Panc1 (cell line): Measurements from ENCODE around the gene COL6A3. TPM values are rescaled to one million over a fixed set of nuclear protein-coding genes. Genes with fewer than 3 reads are reported as not detected.

Experiments used
- ATAC-seq: fragments of 200-7000 bp; cut with Tn5 transposase; 2 replicates; pipeline ENCODE4 v1.9.1; 2020; ENCODE audit warnings: mild to moderate bottlenecking, moderate library complexity
- BruUV-seq: library from RNA; stranded (reverse); fragments of 400-500 nt; replicated peaks from 2 replicates; lab custom pipeline; 2021; lab: Mats Ljungman, UMichigan
- CTCF ChIA-PET: fragments of 300-600 bp; sonication (Branson Sonifier 250); formaldehyde crosslinking; loops from one replicate; lab custom pipeline; 2022; ENCODE audit warnings: antibody characterized with exemption; lab: Charles Lee
- POLR2A ChIA-PET: fragments of 300-600 bp; sonication (Branson Sonifier 250); formaldehyde crosslinking; loops from one replicate; lab custom pipeline; 2022; ENCODE audit warnings: antibody characterized with exemption; lab: Charles Lee
- DNase-seq: peaks from one replicate; pipeline ENCODE4 v3.0.0-alpha.2; 2010; ENCODE audit warnings: low read depth, low spot score
- H3K27ac ChIP-seq: 2 replicates; pipeline ENCODE4 v1.5.1; 2011; ENCODE audit warnings: mild to moderate bottlenecking, low read length, inconsistent platforms
- H3K27me3 ChIP-seq: fragments of 200-500 bp; sonication (Bioruptor generic); 2 replicates; pipeline ENCODE4 v1.6.0; 2014; ENCODE audit warnings: low read length, inconsistent platforms; ENCODE audit not compliant: control insufficient read depth, insufficient read depth
- H3K36me3 ChIP-seq: fragments of 200-500 bp; sonication (Bioruptor generic); 2 replicates; pipeline ENCODE4 v1.5.1; 2014; ENCODE audit warnings: inconsistent platforms, mild to moderate bottlenecking, low read length, moderate library complexity; ENCODE audit not compliant: control insufficient read depth, insufficient read depth
- H3K4me1 ChIP-seq: 2 replicates; pipeline ENCODE4 v1.5.1; 2011; ENCODE audit warnings: inconsistent platforms, mild to moderate bottlenecking, low read length, moderate library complexity; ENCODE audit not compliant: control insufficient read depth, insufficient read depth
- H3K4me3 ChIP-seq, 2 experiments: 2 replicates each; pipeline ENCODE4 v1.5.1; 2011 to 2012; ENCODE audit warnings: low read depth in 2 of 2, low read length in 2 of 2, mild to moderate bottlenecking in 2 of 2, inconsistent platforms in 1 of 2, moderate library complexity in 1 of 2
- H3K9me3 ChIP-seq: fragments of 200-500 bp; sonication (Bioruptor generic); 2 replicates; pipeline ENCODE4 v1.5.1; 2014; ENCODE audit warnings: low read depth, mild to moderate bottlenecking, inconsistent platforms, low read length, moderate library complexity; ENCODE audit not compliant: control insufficient read depth, insufficient read depth
- CTCF ChIP-seq: fragments of 450-650 bp; IDR thresholded peaks from 2 replicates; pipeline ENCODE4 v1.5.1; 2017; ENCODE audit warnings: mild to moderate bottlenecking
- POLR2AphosphoS5 ChIP-seq: IDR thresholded peaks from 2 replicates; pipeline ENCODE4 v1.6.1; 2012; ENCODE audit warnings: mild to moderate bottlenecking, low read depth, low read length, moderate library complexity
- REST ChIP-seq, 2 experiments: IDR thresholded peaks; 2 replicates each; pipeline ENCODE4 v1.6.1; 2011 to 2012; ENCODE audit warnings: low read depth in 2 of 2, control low read depth in 1 of 2, low read length in 1 of 2, mild to moderate bottlenecking in 1 of 2, moderate library complexity in 1 of 2; ENCODE audit not compliant: insufficient read depth in 1 of 2
- SIN3A ChIP-seq: IDR thresholded peaks from 2 replicates; pipeline ENCODE4 v1.6.1; 2012; ENCODE audit warnings: low read depth, mild to moderate bottlenecking, low read length, moderate library complexity, borderline replicate concordance; ENCODE audit not compliant: insufficient read depth
- TCF7L2 ChIP-seq: IDR thresholded peaks from 2 replicates; pipeline ENCODE4 v1.6.1; 2011; ENCODE audit warnings: mild to moderate bottlenecking, low read depth, low read length, inconsistent platforms
- in situ Hi-C: cut with HindIII; loops from 2 replicates; pipeline ENCODE4 v1.10.0; 2016; ENCODE audit warnings: low sequenced_read_pairs, low pct_unique_long_range_greater_than_20kb
- intact Hi-C: fragments of 100-400 bp; cut with micrococcal nuclease; formaldehyde crosslinking; loops from one replicate; pipeline ENCODE4 v1.10.0; 2022; ENCODE audit not compliant: unreplicated experiment
- total RNA-seq: library from RNA; stranded (reverse); gene quantifications from one replicate; pipeline ENCODE4 v1.2.1, GENCODE V29; 2021; ENCODE audit not compliant: unreplicated experiment

Gene COL6A3
- total RNA-seq, 1 experiment from 2014 or later: 0.69 TPM

- ChIA-PET CTCF (interaction anchor here (0.7 kb wide), 1 partner anchor 11 kb away, joined by 6 read pairs; no protein-coding TSS in a partner anchor), POLR2A (no interaction called here)
- no peaks in the 10 kb centered on the region for H3K27me3 ChIP-seq
- ATAC-seq: no peak
- H3K4me1 ChIP-seq: peaks cover 31% of the 10 kb centered on the region
- no peak for TF ChIP-seq POLR2AphosphoS5
- no peak for TF ChIP-seq TCF7L2
- no peak for TF ChIP-seq SIN3A
- no peak for TF ChIP-seq CTCF
- TF ChIP-seq REST (IDR thresholded peaks at IDR 0.05; ENCODE audit: insufficient read depth in 1 of 2, low read depth in 2 of 2, low read length in 1 of 2): no peak
- H3K27ac ChIP-seq: no peak overlapping the region
- in situ Hi-C loops (no loop called here), intact Hi-C loops (no loop called here)
- H3K9me3 ChIP-seq: no peaks in the 10 kb centered on the region
- no TSS peak for BruUV-seq
- no peaks in the 10 kb centered on the region for H3K36me3 ChIP-seq
- no peak for DNase-seq
- no peak overlapping the region for H3K4me3 ChIP-seq
These were observed 17.9 kb upstream of the COL6A3 start for GRCh38 chr2:237431837-237432236.

GRCh38 chr2:237431372-237431771 lies 17.4 kb upstream of the COL6A3 start:
- BruUV-seq: no TSS peak
- DNase-seq (no peak), ATAC-seq (no peak)
- in situ Hi-C loops (no loop called here), intact Hi-C loops (no loop called here)
- Histone ChIP-seq H3K4me1 (peaks cover 31% of the 10 kb centered on the region), H3K36me3 (no peaks in the 10 kb centered on the region), H3K27ac (no peak overlapping the region), H3K4me3 (no peak overlapping the region), H3K9me3 (no peaks in the 10 kb centered on the region), H3K27me3 (no peaks in the 10 kb centered on the region)
- ChIA-PET POLR2A (no interaction called here), CTCF (no interaction called here)
- no peak for TF ChIP-seq POLR2AphosphoS5
- no peak for TF ChIP-seq CTCF
- no peak for TF ChIP-seq TCF7L2
- TF ChIP-seq SIN3A: no peak
- no peak for TF ChIP-seq REST (IDR thresholded peaks at IDR 0.05; ENCODE audit: insufficient read depth in 1 of 2, low read depth in 2 of 2, low read length in 1 of 2)
